Measurements from ENCODE around the gene FGF14.

GRCh38 chr13:102145750-102146149 is 256.1 kb downstream of the FGF14 start:
- no peak for TF ChIP-seq CTCF (IDR thresholded peaks at IDR 0.05)
- TF ChIP-seq POLR2A (IDR thresholded peaks at IDR 0.05): no peak
- TF ChIP-seq POLR2AphosphoS5 (IDR thresholded peaks at IDR 0.05): no peak
